HEK293T (cell line): ENCODE measurements around the gene NBAS.

Experiments used
- FOXK2 ChIP-seq: fragments of 450-650 bp; IDR thresholded peaks from 2 replicates; pipeline ENCODE4 v1.6.1; 2016; ENCODE audit warnings: mild to moderate bottlenecking
- HDGF ChIP-seq: fragments of 450-650 bp; IDR thresholded peaks from 2 replicates; pipeline ENCODE4 v1.6.1; 2017; ENCODE audit warnings: antibody characterized with exemption, borderline replicate concordance
- LEF1 ChIP-seq: fragments of 450-650 bp; IDR thresholded peaks from 2 replicates; pipeline ENCODE4 v1.6.1; 2017; ENCODE audit warnings: mild to moderate bottlenecking, borderline replicate concordance
- SP1 ChIP-seq: fragments of 450-650 bp; IDR thresholded peaks from 2 replicates; pipeline ENCODE4 v1.6.1; 2017
- ZNF384 ChIP-seq: fragments of 450-650 bp; IDR thresholded peaks from 2 replicates; pipeline ENCODE4 v1.6.1; 2016

- TF ChIP-seq LEF1 (no peak), FOXK2 (no peak), ZNF384 (no peak), HDGF (no peak), SP1 (no peak)
Measured at GRCh38 chr2:15510131-15510530, 51.0 kb downstream of the NBAS start.
